ENCODE measurements around the gene DIPK1A.

DIPK1A gene

GRCh38 chr1:92833840-92834239 lies 127.4 kb downstream of the DIPK1A start:
- DNase-seq, result no peak

- DNase-seq, result peak; percentile 24
Observed at GRCh38 chr1:92832537-92833114, 128.6 kb downstream of the DIPK1A start.

- peak; percentile 99 for DNase-seq
Observed at GRCh38 chr1:92831762-92832536, 129.3 kb downstream of the DIPK1A start, which contains the start of gene RPL5. Gene RPL5, plus strand, starts transcription at chr1:92832040. Its CDS starts 75 bp downstream, at chr1:92832115.

- no peak for DNase-seq
Observed at GRCh38 chr1:92831368-92831761, 129.9 kb downstream of the DIPK1A start.

GRCh38 chr1:92826792-92827191 lies 134.5 kb downstream of the DIPK1A start:
- no peak for DNase-seq

GRCh38 chr1:92822879-92823278 lies 138.4 kb downstream of the DIPK1A start:
- peak; percentile 25 for DNase-seq

GRCh38 chr1:92820551-92820950 lies 140.7 kb downstream of the DIPK1A start:
- DNase-seq, result no peak

GRCh38 chr1:92820024-92820423 lies 141.2 kb downstream of the DIPK1A start:
- no peak for DNase-seq

- peak; percentile 58 for DNase-seq
Observed at GRCh38 chr1:92817986-92818764, 143.1 kb downstream of the DIPK1A start.

- DNase-seq, result no peak
Observed at GRCh38 chr1:92817137-92817697, 144.0 kb downstream of the DIPK1A start.

GRCh38 chr1:92816732-92817131 lies 144.5 kb downstream of the DIPK1A start:
- DNase-seq, result no peak

GRCh38 chr1:92808381-92808780 lies 152.9 kb downstream of the DIPK1A start:
- no peak for DNase-seq

GRCh38 chr1:92805216-92805615 lies 156.0 kb downstream of the DIPK1A start:
- DNase-seq, result no peak

- peak; percentile 30 for DNase-seq
Observed at GRCh38 chr1:92804721-92805201, 156.5 kb downstream of the DIPK1A start.

- no peak for DNase-seq
Observed at GRCh38 chr1:92803140-92803887, 157.9 kb downstream of the DIPK1A start.

- DNase-seq, result no peak
Observed at GRCh38 chr1:92797961-92798360, 163.3 kb downstream of the DIPK1A start.

- DNase-seq, result no peak
Observed at GRCh38 chr1:92797297-92797696, 164.0 kb downstream of the DIPK1A start.

GRCh38 chr1:92795166-92795565 lies 166.1 kb downstream of the DIPK1A start:
- DNase-seq, result peak; percentile 8

- DNase-seq, result no peak
Observed at GRCh38 chr1:92792340-92792782, 168.9 kb downstream of the DIPK1A start.
